ENCODE results near the gene PPARD. TPM values are rescaled to one million over a fixed set of nuclear protein-coding genes. Genes with fewer than 3 reads are reported as not detected.
"Not testable (repeated sequence)": the region's sequence is repeated elsewhere in the genome, so short reads cannot be mapped to it uniquely, and the experiment has no call there.

Gene PPARD
- total RNA-seq, 1 experiment from 2014 or later, result 11.0 TPM

GRCh38 chr6:35403544-35404442 lies 61.4 kb downstream of the PPARD start:
- no peak for DNase-seq (ENCODE audit: low read depth)

GRCh38 chr6:35406711-35407485 lies 64.5 kb downstream of the PPARD start:
- no peak for DNase-seq (ENCODE audit: low read depth)

GRCh38 chr6:35409245-35409644 lies 66.9 kb downstream of the PPARD start:
- no peak for DNase-seq (ENCODE audit: low read depth)

GRCh38 chr6:35410131-35410530 lies 67.8 kb downstream of the PPARD start:
- no peak for DNase-seq (ENCODE audit: low read depth)

- no peak for DNase-seq (ENCODE audit: low read depth)
These were observed 68.7 kb downstream of the PPARD start for GRCh38 chr6:35411066-35411465.

DNA sequence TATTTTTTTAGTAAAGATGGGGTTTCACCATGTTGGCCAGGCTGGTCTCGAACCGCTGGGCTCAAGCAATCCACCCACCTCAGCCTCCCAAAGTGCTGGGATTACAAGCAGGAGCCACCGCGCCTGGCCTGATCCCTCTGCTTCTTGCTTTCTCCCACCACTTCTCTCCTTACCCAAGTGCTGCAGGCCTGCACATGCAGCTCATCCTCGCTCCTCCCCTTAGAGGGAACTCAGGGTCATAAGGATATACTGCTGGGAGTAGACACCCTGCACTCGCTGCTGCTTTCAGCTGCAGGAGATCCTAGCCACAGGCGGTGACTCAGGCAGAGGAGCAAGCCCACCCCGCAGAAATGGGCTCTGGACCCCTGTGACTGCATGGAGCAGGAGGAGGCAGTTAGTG lies 69.7 kb downstream of the PPARD start:
- DNase-seq (ENCODE audit: low read depth), result no peak

- DNase-seq (ENCODE audit: low read depth), result no peak
These were observed 71.6 kb downstream of the PPARD start for GRCh38 chr6:35413911-35414310.

GRCh38 chr6:35415065-35415891 lies 72.9 kb downstream of the PPARD start:
- peak; percentile 76 for DNase-seq (ENCODE audit: low read depth)

DNA sequence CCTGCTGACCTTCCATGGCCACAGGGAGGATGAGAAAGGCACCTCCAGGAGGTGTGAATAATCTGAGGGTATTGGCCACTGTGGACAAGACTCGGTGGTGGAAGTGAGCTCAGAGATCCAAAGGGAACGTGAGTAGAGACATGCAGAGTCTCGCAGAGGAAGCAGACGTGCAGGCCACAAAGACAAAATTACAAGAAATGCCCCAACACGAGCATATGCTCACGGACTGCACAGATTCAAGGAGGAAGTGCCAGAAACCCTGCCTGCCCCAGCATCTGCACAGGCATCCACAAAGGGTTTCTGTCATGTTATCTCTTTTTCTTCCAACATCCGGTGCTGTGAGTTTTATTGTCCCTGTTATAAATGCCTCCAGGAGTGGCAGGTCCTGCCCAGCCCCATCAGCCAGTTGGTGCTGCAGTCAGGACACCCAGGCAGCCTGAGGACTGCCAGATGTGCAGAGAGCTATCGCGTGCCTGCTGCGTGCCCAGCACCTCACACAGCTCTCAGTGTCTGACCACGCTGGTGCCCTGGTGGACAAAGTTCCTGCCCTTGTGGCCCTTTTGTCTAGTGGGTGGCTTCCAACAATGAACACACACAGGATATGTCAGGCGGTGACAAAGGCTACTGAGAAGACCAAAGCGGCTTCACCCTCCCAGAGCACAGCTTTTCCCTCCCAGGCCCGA lies 75.8 kb downstream of the PPARD start:
- DNase-seq (ENCODE audit: low read depth), result no peak

DNA sequence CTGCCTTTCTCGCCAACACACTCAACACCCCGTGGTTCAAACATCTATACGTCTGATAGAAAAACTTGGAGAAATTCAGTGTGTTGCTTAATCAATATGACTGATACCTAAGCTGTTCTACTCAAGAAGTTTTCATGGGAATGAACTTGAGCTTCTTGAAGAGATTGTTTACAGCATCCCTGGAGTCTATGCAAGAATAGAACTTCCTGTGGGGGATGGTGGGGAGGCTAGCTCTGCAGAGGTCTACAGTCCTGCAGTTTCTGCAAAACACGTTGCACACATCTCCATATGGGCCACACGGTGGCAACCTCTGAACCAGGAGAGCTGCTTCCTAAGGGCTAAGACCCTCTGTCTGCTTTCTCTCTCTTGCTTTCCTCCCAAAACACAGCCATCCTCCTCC lies 77.1 kb downstream of the PPARD start:
- DNase-seq (ENCODE audit: low read depth), result peak; percentile 28

DNA sequence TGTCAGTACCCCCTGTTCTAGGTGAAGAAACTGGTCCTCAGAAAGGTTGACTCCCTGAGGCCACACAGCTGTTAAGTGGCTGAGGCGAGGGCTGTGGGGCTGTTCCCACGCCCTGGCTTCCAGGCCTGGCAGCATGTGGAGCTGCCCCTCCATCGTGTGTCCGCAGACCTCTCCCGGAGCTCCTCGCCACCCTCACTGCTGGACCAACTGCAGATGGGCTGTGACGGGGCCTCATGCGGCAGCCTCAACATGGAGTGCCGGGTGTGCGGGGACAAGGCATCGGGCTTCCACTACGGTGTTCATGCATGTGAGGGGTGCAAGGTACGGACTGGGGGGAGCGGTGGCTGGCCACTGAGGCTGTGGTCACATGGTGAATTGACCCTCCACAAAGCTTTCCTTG lies 77.6 kb downstream of the PPARD start:
- DNase-seq (ENCODE audit: low read depth), result no peak

- DNase-seq (ENCODE audit: low read depth), result peak; percentile 86
These were observed 82.9 kb downstream of the PPARD start for GRCh38 chr6:35425284-35425683.

- DNase-seq (ENCODE audit: low read depth), result no peak
These were observed 83.7 kb downstream of the PPARD start for GRCh38 chr6:35426074-35426473.

DNA sequence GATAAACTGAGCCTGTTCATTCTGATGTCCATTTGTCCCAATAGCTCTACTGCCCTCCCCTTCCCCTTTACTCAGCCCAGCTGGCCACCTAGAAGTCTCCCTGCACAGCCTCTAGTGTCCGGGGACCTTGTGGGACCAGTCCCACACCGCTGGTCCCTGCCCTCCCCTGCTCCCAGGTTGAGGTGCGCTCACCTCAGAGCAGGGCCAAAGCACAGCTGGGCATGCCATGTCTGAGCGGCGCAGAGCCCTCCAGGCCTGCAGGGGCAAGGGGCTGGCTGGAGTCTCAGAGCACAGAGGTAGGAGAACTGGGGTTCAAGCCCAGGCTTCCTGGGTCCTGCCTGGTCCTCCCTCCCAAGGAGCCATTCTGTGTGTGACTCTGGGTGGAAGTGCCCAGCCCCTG lies 85.1 kb downstream of the PPARD start:
- no peak for DNase-seq (ENCODE audit: low read depth)

- peak; percentile 53 for DNase-seq (ENCODE audit: low read depth)
These were observed 85.5 kb downstream of the PPARD start for GRCh38 chr6:35427851-35428321.

GRCh38 chr6:35428421-35429149 lies 86.2 kb downstream of the PPARD start:
- DNase-seq (ENCODE audit: low read depth), result no peak

- no peak for DNase-seq (ENCODE audit: low read depth)
These were observed 87.1 kb downstream of the PPARD start for GRCh38 chr6:35429463-35429862.

GRCh38 chr6:35432291-35432690 lies 89.9 kb downstream of the PPARD start:
- DNase-seq (ENCODE audit: low read depth), result no peak

DNA sequence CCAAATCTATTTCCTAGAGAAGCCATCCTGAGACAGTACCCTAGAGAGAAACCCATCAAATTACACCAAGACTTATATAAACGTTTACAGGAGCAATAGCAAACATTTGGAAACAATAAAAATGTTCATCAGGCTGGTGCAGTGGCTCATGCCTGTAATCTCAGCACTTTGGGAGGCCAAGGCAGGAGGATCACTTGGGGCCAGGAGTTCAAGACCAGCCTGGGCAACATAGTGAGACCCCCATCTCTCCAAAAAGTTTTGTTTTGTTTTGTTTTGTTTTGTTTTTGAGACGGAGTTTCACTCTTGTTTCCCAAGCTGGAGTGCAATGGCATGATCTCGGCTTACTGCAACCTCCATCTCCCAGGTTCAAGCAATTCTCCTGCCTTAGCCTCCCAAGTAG lies 90.3 kb downstream of the PPARD start:
- not testable (repeated sequence) for DNase-seq (ENCODE audit: low read depth)

DNA sequence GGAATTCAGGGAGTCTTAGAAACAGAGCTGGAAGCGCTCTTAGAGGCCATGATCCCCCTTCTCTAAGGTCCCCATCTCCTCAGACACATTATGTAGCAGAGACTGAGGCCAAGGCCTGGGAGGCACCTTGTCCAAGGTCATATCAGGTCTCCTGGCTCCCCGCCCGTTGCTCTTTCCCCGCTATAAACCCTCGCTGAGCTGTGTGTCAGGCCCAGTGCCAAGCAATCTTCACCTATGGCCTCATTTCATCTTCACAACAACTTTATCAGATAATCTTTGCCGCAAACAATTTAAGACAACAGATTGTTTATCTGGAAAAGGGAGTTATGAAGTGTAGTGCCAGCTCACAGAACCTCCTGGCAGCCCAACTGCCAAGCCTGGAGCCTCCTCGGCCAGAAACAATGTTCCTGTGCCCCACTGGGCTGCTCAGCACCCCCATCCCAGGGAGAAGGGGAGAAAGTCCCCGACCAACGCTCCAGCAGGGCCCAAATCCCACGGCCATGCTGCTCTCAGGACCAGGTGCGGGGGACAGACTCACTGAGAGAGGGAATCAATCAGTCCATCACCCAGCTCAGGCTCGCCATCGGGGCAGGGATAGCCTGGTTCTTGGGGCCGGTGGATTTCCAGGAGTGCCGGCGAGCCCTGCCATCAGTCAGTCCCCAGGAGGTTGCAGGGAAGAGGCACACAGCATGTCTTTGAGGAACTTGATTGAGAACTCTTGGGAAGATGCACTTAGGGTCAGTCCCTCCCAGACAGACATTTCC lies 92.9 kb downstream of the PPARD start:
- no peak for DNase-seq (ENCODE audit: low read depth)

Data from LHCN-M2 (cell line).